CD4-positive, alpha-beta T cell treated with Interleukin-15 for 4 hours (primary cell): Measurements from ENCODE around the gene C10orf90.

Source experiments
- DNase-seq: peaks from one replicate; pipeline ENCODE4 v3.0.0-alpha.2; 2020; ENCODE audit warnings: low spot score

C10orf90 gene

GRCh38 chr10:126502441-126502840 lies 168.1 kb downstream of the C10orf90 start:
- DNase-seq: no peak

DNA sequence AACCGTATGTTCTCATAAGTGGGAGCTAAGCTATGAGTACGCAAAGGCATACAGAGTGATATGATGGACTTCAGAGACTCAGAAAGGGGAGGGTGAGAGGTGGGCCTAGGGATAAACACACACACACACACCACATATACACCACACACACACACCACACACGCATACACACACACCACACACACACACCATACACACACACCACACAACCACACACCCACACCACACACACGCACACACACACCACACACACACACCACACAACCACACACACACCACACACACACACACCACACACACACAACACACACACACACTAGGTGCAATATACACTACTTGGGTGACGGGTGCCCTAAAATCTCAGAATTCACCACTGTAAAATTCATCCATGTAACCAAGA lies 168.7 kb downstream of the C10orf90 start:
- no peak for DNase-seq

DNA sequence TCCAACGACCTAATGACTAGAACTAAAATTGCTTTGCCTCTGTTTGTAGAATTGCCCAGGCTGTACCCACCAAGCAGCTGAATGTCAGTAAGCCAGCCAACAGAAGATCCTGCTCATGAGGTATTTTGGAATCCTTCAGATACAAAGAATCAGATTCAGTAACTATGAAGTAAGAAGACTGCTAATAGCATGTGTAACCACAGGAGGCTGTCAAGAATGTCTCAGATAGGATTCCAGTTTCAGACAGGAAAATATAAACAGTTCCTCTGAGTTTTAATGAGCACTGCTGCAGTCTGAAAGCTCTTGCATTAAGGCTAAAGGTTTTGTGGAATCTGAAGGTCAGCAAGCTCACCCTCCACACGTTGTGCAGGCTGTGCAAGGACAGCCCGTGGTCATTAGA lies 169.6 kb downstream of the C10orf90 start:
- no peak for DNase-seq

DNA sequence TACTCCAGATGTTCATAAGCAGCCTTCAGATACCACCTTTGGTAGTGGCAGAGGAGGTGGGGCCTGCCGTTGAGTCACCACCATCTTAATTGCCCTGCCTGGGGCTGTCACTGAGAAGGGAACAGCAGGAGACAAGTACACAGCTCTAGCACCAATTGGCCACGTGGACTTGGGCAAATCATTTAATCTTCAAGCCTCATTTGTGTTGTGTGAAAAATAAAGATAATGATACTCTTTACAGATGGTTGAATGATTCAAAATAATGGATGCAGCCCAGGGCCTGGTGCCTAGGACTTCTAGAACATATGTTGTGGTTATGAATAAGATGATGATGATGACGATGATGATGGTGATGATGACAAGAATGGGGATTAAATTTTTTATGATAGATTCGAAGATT lies 170.3 kb downstream of the C10orf90 start:
- DNase-seq: no peak

DNA sequence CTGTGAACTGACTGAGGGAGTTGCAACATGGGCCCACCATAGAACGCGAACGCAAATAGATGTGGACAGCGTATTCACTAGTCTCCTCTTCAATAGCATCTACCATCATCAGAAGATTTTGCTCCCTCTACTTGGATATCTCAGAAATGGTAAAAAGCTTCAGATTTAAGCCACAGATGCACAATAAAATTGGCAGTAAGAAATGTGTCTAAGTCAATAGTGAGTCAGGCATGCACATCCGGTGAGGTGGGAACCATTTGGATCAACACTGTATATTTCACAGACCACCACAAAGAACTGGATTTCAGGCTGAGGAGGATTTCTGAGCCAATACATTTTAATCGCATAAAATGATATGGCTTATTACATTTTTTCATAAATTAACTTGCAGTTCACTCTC lies 170.7 kb downstream of the C10orf90 start:
- DNase-seq: no peak

GRCh38 chr10:126497672-126498071 lies 172.8 kb downstream of the C10orf90 start:
- no peak for DNase-seq

- no peak for DNase-seq
These were observed 173.5 kb downstream of the C10orf90 start for GRCh38 chr10:126496771-126497545.

DNA sequence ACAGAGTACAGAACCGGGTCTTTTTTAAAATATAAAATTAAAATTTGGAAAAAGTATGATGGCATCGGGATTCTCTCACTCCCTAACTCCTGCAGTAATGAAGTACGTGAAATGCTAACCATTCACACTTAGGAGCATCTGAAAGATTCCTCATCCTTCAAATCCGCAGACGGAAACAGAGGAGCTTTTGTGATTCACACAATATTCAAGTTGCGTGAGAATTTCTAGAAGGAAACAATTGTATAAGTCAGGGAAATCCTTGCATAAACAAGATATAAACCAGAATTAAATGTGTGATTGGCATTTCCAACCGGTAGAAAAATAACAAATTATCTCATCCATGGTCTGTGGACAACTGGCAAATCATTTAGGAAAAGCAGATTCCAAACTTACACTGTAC lies 179.0 kb downstream of the C10orf90 start:
- no peak for DNase-seq

DNA sequence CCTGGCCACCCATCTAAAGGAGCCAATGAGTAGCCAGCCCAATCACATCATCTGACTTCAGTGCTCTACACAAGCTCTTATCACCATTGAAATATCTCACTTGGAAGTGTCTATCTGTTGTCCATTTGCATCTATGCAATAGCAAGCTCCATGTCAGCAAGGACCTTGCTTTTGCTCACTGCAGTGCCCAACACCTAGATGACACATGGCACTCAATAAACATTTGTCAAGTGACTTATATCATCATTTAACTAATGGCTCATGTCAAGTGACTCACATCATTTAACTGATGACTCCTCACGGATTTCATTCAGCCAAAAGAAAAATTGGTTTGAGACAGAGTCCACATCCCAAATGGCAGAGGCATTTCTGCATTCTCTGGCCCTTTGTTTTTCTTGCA lies 189.3 kb downstream of the C10orf90 start:
- DNase-seq: no peak

- DNase-seq: no peak
These were observed 189.8 kb downstream of the C10orf90 start for GRCh38 chr10:126480648-126481047.

- no peak for DNase-seq
These were observed 191.1 kb downstream of the C10orf90 start for GRCh38 chr10:126479280-126479895.

DNA sequence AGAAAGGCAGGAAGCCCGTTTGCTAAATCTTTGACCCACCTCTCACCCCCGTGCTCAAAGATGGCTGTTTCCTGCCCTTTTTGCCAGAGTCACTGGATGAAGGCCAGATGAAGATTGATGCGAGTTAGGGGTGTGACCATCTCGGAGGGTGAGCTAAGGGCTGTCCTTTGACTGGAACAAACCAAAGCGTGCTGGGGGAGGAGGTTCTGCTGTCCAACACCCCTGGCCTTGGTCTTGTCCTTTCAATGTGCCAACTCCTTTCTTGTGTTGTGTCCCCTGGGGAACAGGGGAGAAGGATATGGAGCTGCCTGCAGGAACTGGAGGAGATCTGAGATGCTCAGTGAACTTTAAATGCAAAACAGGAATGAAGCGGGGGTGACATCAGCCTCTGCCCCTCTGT lies 191.9 kb downstream of the C10orf90 start:
- no peak for DNase-seq

DNA sequence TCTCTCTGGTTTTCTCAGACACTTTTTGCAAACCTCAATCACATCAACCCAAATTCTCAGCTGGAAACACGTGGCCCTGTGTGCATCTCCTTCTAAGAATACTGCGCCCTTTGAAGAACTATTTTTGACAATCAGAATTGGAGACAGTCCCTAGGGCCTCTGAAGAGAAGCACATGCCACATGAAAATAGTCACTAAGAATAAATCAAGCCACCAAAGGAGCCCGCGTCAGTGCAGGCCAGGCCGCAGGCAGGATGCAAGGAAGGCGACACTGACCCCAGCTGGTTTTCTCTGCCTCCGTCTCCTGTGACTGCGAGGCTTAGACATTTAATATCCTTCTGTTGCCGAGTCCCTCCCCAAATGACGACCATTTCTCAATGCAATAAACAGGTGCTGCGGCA lies 194.2 kb downstream of the C10orf90 start:
- no peak for DNase-seq

DNA sequence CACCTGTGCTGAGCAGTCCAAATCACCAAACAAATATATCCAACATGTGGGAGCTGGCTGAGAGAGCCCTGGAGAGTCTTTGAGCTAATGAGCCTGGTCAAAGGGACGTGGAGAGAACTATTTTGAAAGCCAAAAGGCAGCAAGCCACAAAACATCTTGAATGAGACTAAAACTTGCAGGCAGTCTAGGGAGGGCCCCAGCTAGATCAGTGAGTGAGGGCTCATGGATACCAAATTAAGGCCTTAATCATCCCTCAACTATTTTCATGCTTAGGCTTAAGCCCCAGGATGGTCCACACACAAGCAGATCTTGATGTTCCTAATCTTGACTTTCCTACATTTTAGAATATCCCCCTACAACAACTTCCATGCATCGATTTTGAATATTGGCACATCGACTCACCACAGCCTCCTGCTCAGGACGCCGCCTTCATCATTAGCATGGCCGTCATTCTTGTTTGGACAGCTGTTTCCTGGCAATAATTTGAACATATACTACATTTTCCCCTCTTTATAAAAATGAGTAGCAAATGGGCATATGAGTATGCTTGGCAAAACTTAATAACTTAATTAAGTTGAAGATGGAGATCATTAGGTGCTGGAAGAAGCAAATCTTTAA lies 195.3 kb downstream of the C10orf90 start:
- DNase-seq: no peak

- DNase-seq: no peak
These were observed 196.5 kb downstream of the C10orf90 start for GRCh38 chr10:126474031-126474430.

DNA sequence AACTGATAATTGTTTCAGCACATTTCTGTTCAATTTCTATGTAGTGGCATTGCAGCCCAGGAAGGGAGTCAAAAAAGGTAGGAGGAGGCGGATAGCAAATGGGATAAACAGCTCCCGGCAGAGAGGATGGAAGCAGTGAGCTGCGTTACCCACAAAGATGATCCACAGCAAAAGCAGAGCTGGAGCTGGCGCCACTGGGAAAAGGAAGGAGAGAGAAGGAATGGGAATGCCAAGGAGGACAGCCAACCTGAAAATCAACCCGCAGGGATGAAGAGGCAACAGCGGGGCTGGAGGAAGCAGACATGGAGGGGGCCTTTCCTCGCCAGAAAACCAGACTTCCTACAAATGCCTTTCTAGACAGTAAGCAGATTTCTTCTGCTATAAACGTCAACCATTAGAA lies 199.5 kb downstream of the C10orf90 start:
- no peak for DNase-seq

DNA sequence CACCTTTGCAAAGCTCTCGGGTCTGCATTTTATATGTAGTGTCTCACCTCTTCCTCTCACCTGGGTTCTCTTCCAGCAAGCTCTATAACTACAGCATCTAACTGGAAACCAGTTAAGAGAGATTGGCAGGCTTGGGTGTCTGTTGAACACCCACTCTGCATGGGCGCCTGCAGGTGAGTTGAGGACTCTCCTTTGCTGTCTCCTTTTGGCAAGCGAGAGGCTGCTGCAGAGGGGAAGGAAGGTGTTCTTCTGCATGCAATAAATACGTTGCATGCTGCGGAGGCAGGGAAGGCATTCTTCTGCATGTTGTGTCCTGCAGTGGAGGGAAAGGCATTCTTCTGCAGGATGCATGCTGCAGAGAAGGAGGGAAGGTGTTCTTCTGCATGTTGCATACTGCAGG lies 200.8 kb downstream of the C10orf90 start:
- no peak for DNase-seq

DNA sequence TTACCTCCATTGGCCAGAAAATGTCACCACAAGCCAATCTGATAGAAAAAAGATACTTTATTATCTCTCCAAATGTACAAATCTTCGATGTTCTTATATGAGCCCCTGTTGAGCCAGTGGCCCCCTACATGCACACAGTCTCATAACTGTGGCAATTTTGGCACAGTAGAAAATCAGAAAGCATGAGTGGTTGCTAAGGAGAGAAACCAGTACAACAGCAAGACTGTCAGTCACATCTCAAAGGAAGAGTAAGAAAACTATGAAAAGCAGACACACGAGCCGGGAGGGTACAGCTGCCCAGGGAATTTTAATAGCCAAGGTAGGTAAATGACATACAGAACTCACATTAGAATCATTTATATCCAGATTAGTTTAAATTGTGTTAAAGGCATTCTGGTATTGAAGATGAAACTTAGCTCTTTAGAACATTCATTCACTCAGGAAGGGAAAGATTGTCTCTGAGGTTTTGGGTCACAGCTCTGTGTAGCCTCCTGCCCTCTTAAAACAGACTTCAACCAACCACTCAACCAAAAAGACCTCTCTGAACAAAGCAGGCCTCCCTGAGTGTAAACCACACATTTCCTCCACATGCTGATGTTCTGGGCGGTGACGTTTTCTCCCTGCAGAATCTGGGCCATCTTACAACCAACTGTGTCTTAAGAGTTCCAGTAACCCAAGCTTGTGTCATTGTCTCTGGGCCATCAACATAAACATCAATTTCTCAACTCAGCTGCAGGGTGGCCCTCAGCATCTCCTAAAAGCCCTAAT lies 201.4 kb downstream of the C10orf90 start:
- peak; percentile 11 for DNase-seq

GRCh38 chr10:126468467-126468866 lies 202.0 kb downstream of the C10orf90 start:
- DNase-seq: no peak

DNA sequence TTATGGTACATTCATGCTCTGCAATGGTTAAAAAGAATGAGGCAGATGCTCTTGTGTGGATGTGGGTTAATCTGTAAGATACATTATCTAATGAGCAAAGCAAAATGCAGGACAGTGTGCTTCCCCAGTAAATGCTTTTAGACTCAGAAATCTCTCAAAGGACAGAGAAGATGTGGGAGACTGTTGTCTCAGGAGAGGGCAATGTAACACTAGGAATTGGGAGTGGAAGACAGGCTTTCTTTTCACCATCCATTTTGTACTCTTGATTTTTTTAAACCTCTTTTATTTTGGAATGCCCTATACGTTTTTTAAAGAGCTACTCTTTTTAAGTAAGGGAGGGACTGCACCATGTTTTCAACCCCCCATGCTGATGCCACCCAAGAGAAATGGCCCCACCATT lies 204.7 kb downstream of the C10orf90 start:
- DNase-seq: no peak

GRCh38 chr10:126463286-126463685 lies 207.2 kb downstream of the C10orf90 start:
- no peak for DNase-seq

DNA sequence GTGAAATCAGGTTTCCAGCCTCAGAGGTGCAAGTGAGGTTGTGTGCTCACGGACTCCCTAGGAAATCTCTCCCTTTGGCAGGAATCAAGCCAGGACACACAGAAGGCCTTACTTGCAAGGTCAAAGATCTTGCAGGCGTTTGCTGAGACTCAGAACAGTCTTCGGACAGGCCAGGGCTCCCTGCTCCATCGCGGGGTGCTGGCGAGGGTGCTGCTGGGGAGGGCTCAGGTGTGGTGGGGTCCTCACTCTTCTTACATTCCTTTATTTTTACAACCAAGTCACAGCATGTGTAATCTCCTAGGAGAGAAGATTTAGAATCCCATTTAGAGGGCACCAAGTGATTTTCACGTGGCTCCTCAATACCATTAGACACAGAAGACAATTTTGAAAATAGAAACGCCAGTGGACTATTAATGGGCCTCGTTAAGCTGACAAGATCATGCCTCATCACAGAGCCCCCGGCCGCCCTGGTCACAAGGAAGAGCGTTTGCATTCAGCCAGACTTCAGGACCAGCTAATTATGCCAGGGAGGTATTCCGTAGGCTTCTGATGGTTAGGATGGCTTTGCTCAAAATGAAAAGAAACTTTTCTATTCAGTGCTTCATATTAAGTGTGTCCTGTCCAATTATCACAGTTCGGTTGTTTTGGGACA lies 209.1 kb downstream of the C10orf90 start:
- no peak for DNase-seq
